ENCODE measurements around the gene PRF1. TPM values are rescaled to one million over a fixed set of nuclear protein-coding genes. Genes with fewer than 3 reads are reported as not detected.

PRF1 gene
- total and polyA plus RNA-seq, 2 experiments from 2014 or later, result not detected

- Histone ChIP-seq H3K36me3 (replicated peaks; ENCODE audit: insufficient read depth, low read depth) (no peaks in the 10 kb centered on the region), H3K27me3 (no peaks in the 10 kb centered on the region), H3K9me3 (ENCODE audit: low read depth) (no peaks in the 10 kb centered on the region), H3K9me2 (replicated peaks; ENCODE audit: insufficient read depth) (no peaks in the 10 kb centered on the region), H2AFZ (no peak overlapping the region), H3K4me3 (no peak overlapping the region), H3K79me2 (no peaks in the 10 kb centered on the region), H3K27ac (no peak overlapping the region), H3K4me1 (ENCODE audit: insufficient read depth) (peaks cover 8% of the 10 kb centered on the region), H3K4me2 (no peak overlapping the region), H4K20me1 (ENCODE audit: insufficient read depth, poor library complexity, severe bottlenecking) (no peaks in the 10 kb centered on the region)
- no peak for TF ChIP-seq CTCF (IDR thresholded peaks at IDR 0.05; ENCODE audit: poor library complexity)
- TF ChIP-seq EZH2 (IDR thresholded peaks at IDR 0.05; ENCODE audit: borderline replicate concordance), result no peak
- DNase-seq (ENCODE audit: low spot score), result no peak
- WGBS (ENCODE audit: low lambda C conversion rate, missing lambda C conversion rate), result 91% methylated on average over 7 of the region's 7 CpGs
These were observed 9.0 kb downstream of the PRF1 start for GRCh38 chr10:70593513-70593890.

GRCh38 chr10:70592746-70593512, 9.6 kb downstream of the PRF1 start:
- Histone ChIP-seq H3K27me3 (no peaks in the 10 kb centered on the region), H3K4me1 (ENCODE audit: insufficient read depth) (peaks cover 8% of the 10 kb centered on the region), H3K36me3 (replicated peaks; ENCODE audit: insufficient read depth, low read depth) (no peaks in the 10 kb centered on the region), H3K79me2 (no peaks in the 10 kb centered on the region), H3K9me3 (ENCODE audit: low read depth) (no peaks in the 10 kb centered on the region), H3K4me2 (no peak overlapping the region), H2AFZ (no peak overlapping the region), H3K4me3 (no peak overlapping the region), H3K9me2 (replicated peaks; ENCODE audit: insufficient read depth) (no peaks in the 10 kb centered on the region), H3K27ac (no peak overlapping the region), H4K20me1 (ENCODE audit: insufficient read depth, poor library complexity, severe bottlenecking) (no peaks in the 10 kb centered on the region)
- no peak for DNase-seq (ENCODE audit: low spot score)
- TF ChIP-seq CTCF (IDR thresholded peaks at IDR 0.05; ENCODE audit: poor library complexity), result no peak
- no peak for TF ChIP-seq EZH2phosphoT487 (IDR thresholded peaks at IDR 0.05; ENCODE audit: low read depth, severe bottlenecking, unreplicated experiment)
- TF ChIP-seq EZH2 (IDR thresholded peaks at IDR 0.05; ENCODE audit: borderline replicate concordance), result no peak
- 88% methylated on average over 12 of the region's 16 CpGs for WGBS (ENCODE audit: low lambda C conversion rate, missing lambda C conversion rate)

GRCh38 chr10:70592186-70592735, 10.3 kb downstream of the PRF1 start:
- Histone ChIP-seq H4K20me1 (ENCODE audit: insufficient read depth, poor library complexity, severe bottlenecking) (no peaks in the 10 kb centered on the region), H3K79me2 (no peaks in the 10 kb centered on the region), H3K4me2 (no peak overlapping the region), H2AFZ (no peak overlapping the region), H3K27ac (no peak overlapping the region), H3K4me3 (no peak overlapping the region), H3K36me3 (replicated peaks; ENCODE audit: insufficient read depth, low read depth) (no peaks in the 10 kb centered on the region), H3K27me3 (no peaks in the 10 kb centered on the region), H3K9me3 (ENCODE audit: low read depth) (no peaks in the 10 kb centered on the region), H3K4me1 (ENCODE audit: insufficient read depth) (peaks cover 8% of the 10 kb centered on the region), H3K9me2 (replicated peaks; ENCODE audit: insufficient read depth) (no peaks in the 10 kb centered on the region)
- DNase-seq (ENCODE audit: low spot score), result no peak
- 82% methylated on average over 2 of the region's 2 CpGs for WGBS (ENCODE audit: low lambda C conversion rate, missing lambda C conversion rate)
- TF ChIP-seq CTCF (IDR thresholded peaks at IDR 0.05; ENCODE audit: poor library complexity) (no peak), EZH2 (IDR thresholded peaks at IDR 0.05; ENCODE audit: borderline replicate concordance) (no peak), EZH2phosphoT487 (IDR thresholded peaks at IDR 0.05; ENCODE audit: low read depth, severe bottlenecking, unreplicated experiment) (no peak)

Data from hepatocyte (in vitro differentiated cells).